Peyer's patch (tissue), 4 donors: ENCODE measurements around the gene GIGYF2.

ENCODE experiments used
- CTCF ChIP-seq, 6 experiments: fragments of 450-650 bp in 4 of 6; fragments of 200-600 bp in 2 of 6; sonication (generic) in 1 of 6; IDR thresholded peaks; one replicate each; pipeline ENCODE4 v1.5.1; 2017 to 2019; ENCODE audit warnings: antibody characterized with exemption in 6 of 6, mild to moderate bottlenecking in 3 of 6, moderate library complexity in 1 of 6
- POLR2A ChIP-seq, 2 donors: fragments of 450-650 bp; IDR thresholded peaks; one replicate each; pipeline ENCODE4 v1.5.1; 2017; ENCODE audit warnings: antibody characterized with exemption in 2 of 2, mild to moderate bottlenecking in 2 of 2, moderate library complexity in 2 of 2

GRCh38 chr2:232800166-232800565 lies 103.0 kb downstream of the GIGYF2 start:
- TF ChIP-seq CTCF (IDR thresholded peaks at IDR 0.05): no peak
- TF ChIP-seq POLR2A (IDR thresholded peaks at IDR 0.05): no peak
